Breast epithelium (tissue), 3 donors: ENCODE results near the gene SYNCRIP.

Experiments used
- POLR2AphosphoS5 ChIP-seq, 3 donors: sonication (generic); formaldehyde crosslinking; IDR thresholded peaks; one replicate each; pipeline ENCODE4 v1.6.1; 2017; ENCODE audit warnings: antibody characterized with exemption in 3 of 3
- TF ChIP-seq, protein P1 (sequence below), 3 donors: fragments of 450-650 bp; IDR thresholded peaks; one replicate each; pipeline ENCODE4 v1.5.1; 2016 to 2017; ENCODE audit warnings: antibody characterized with exemption in 3 of 3, mild to moderate bottlenecking in 3 of 3, moderate library complexity in 3 of 3

GRCh38 chr6:85580118-85580877, 62.4 kb downstream of the SYNCRIP start:
- TF ChIP-seq POLR2AphosphoS5 (IDR thresholded peaks at IDR 0.05) = no peak
- TF ChIP-seq, protein P1, sequence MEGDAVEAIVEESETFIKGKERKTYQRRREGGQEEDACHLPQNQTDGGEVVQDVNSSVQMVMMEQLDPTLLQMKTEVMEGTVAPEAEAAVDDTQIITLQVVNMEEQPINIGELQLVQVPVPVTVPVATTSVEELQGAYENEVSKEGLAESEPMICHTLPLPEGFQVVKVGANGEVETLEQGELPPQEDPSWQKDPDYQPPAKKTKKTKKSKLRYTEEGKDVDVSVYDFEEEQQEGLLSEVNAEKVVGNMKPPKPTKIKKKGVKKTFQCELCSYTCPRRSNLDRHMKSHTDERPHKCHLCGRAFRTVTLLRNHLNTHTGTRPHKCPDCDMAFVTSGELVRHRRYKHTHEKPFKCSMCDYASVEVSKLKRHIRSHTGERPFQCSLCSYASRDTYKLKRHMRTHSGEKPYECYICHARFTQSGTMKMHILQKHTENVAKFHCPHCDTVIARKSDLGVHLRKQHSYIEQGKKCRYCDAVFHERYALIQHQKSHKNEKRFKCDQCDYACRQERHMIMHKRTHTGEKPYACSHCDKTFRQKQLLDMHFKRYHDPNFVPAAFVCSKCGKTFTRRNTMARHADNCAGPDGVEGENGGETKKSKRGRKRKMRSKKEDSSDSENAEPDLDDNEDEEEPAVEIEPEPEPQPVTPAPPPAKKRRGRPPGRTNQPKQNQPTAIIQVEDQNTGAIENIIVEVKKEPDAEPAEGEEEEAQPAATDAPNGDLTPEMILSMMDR (IDR thresholded peaks at IDR 0.05) = no peak
